ENCODE results near the gene LRP1B. TPM values are rescaled to one million over a fixed set of nuclear protein-coding genes. Genes with fewer than 3 reads are reported as not detected.

LRP1B gene
- total RNA-seq, 1 donor from 2014 or later = 0.89 TPM

DNA sequence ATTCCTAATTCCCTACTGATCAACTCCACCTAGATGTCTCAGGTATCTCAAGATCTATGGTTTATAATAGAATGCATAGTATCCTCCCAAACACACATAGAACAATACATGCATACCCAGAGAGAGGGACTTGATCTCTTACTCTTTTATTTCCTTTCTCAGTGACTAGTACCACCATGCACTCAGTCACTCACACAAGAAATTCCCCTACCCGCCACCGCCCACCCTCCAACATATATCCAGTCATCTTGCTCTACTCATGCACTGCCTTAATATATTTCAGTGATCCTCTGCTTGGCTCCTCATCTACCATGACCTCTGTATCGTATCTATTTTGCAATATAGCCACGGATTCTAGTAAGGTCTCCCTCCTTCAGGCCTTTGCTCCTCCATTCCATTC is 996.9 kb downstream of the LRP1B start:
- DNase-seq (ENCODE audit: low spot score) = no peak

DNA sequence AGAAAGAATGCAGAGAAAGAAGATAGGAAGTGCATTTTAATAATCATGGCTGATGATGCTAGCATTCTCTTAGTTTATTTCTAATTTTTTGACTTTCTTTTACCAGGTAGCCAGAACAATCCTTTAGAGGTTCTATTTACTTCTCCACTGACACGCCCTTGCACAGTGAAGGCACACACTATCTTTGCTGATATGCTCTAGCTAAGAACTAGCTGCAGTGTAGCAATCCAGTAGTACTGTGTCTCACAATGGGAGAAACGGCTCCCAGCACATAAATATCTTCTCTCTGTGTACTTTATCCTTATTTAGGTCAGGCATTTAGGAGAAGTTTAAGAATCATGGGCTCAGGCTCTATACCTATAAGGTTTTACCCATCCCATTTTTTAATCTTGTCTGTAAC is 1005.4 kb downstream of the LRP1B start:
- no peak for DNase-seq (ENCODE audit: low spot score)

DNA sequence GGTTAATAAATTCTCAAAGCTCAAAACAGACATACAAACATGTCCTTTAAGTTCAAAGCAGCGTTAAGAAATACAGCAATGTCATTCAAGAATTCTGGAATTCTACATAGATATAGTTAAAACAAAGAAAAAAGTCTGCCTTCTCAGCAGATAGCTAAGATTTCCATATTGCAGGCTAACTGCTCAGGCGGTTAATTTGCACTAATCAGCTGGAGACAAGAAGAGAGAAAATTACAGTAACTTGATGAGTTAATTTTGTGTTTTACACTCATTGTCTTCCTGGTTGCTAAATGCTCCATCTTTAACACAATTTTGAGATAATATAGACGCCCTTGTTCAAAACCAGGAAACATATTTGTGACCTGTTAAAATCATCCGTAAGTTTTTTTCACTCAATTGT is 1012.0 kb downstream of the LRP1B start:
- no peak for DNase-seq (ENCODE audit: low spot score)

DNA sequence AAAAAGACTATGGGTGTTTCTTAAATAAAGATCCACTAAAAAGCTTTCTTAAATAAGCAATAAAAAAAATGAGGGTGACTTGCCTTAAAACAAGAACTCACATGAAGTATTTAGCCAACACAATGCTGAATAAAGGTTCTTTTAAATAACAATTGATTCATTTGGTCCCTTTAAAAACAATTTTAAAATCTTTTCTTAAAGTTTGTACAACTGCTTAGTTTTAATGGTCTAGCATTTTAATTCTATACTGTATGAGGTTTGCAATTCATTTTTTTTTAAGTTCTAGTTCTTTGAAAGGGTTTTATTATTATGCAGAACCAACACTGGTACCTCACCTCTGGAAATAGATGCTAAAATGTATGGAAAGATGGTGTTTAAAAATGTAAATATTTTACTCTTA is 1017.5 kb downstream of the LRP1B start:
- DNase-seq (ENCODE audit: low spot score) = no peak

DNA sequence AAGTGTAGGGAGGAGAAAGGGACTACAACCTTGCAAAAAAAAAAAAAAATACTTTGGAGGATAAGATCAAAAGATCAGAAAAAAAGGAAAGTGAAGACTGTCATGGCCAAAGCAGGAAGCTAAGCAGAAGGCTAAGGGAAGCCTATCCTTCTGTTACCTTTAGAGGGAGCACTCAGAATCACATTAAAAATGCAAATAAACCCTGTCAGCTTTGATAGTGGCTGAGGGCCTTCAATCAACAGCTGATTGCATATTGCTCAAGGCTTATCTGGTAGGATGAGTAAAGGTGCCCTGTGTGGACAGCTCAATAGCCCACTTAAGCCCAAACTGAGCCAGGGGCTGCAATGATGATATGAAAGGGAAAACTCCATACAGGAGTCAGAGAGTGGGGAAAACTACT is 1021.2 kb downstream of the LRP1B start:
- DNase-seq (ENCODE audit: low spot score) = no peak

DNA sequence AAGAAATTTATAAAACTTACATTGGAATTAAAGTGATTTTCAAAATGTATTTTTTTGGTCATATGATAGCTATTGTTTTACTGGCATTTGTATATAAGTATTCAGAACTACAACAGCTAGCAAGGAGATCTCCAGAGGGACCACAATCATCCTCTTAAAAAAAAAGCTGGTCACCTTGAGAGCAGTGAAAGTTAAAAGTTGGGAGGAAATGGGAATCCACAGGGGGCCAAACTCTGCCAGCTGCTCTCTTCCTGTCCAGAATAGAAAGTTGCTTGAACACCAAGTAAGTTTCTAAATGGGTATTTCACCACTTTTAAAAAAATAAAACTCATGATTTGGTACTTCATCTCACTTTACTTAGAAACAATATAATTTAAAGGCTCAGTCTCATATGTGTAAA is 1025.1 kb downstream of the LRP1B start:
- DNase-seq (ENCODE audit: low spot score) = no peak

DNA sequence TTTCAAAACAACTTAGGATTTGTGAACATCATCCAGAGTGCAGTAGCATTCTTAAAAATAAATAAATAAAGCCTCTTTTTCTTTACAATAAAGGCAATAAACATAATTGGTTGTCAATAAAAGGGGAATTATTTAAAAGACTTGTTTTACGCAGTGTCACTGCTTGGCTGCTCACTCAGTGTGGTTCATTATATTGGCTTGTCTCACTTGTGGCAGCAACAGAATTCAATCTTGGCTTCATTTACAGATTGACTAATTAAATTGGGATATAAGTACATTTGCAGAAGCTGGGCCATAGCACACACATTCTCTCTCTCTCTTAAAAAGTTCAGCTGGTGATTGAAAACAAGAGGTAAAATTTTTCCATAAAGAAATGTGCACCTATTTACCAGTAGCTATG is 1027.6 kb downstream of the LRP1B start:
- DNase-seq (ENCODE audit: low spot score) = no peak

DNA sequence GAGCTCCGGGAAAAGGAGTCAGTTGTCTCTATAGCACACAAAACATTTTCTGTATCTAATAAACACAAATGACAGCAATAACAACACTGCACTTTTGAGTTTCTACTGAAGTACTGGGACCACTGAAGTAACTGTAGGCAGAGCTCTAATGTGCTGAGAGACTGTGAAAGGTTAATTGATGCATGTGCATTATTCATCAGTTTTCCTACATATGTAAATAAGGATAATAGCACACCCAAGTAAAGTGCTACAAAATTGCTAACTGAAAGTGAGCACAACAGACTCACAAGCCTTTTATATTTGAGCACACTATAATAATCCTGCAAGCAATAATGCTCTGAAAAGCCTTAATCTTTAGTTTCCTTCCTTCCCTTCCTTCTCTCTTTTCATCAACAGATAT is 1051.6 kb downstream of the LRP1B start:
- no peak for DNase-seq (ENCODE audit: low spot score)

DNA sequence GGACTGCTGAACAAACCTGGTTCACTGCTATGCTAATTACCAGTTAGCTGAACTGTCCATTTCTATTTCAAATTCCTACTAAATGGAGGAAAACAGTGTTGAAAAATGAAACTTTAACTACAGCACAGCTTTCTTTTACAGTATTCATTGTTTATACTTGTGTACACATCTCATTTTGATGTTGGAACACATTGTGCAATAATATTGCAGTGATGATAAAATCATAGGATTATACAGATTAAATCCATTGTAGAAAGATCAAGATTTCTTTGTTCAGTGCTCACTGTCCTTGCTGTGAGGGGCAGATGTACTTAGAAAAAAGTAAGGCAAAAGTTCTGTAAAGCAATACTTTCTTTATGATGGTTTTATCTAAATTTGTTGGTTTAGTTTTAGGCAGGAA is 1055.1 kb downstream of the LRP1B start:
- no peak for DNase-seq (ENCODE audit: low spot score)

DNA sequence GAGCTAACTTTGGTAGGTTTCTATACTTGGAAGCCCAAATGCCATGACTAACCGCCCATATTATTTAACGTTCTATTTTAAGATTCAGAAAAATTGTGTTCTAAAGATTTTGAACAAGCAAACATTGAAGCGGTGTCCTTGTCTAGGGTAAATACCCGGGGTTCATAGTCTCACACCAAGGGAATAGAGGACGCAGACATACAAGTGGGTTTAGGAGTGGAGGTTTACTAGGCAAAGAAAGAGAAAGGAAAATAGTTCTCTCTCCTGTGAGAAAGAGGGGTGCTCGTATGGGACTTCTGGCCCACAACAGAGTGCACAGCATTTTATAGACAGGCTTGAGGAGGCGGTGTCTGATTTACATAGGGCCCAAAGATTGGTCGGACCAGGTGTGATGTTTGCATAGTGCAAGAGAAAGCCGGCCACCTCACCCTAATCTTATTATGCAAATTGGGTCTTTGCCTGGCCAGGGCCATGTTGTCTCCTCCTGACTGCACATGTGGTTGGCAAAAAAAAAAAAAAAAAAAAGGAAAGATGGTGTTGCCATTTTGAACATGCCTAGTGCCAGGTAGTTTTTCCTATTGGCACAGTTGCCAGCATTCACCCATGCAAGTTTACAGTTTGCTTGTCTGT is 1062.6 kb downstream of the LRP1B start:
- no peak for DNase-seq (ENCODE audit: low spot score)

DNA sequence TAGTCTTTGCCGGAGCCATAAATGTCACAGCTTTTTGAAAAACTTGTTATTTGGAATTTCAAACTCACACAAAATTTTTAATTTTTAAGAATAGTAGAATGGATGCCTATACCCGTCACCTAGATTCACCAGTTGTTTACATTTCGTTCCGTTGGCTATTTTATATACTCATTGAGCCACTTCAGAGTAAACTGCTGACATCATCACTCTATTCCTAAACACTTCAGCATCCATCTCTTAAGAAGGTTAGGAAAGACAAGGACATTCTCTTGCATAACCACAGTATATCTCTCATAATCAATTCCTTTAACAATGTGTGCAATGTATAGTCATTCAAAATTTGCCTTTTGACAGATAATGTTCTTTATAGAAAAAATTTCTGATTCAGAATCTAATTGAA is 1065.8 kb downstream of the LRP1B start:
- no peak for DNase-seq (ENCODE audit: low spot score)

DNA sequence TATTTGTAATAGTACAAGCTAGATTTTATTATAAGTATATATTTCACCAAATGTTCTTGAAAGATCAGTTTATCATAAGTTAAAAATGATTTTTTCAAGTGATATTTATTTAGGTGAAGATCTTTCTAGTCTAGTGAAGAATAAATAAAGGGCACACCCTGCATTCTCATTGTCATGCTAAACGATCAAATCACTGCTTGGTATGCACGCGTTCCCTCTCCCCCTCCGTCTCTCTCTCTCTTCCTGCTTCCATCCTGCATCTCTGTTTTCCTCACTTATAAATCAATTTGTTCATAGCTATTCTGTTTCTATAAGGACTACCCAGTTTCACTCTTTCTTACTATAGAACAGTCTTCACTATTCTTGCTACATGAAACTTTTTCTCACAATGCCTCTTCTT is 1067.4 kb downstream of the LRP1B start:
- DNase-seq (ENCODE audit: low spot score) = no peak

DNA sequence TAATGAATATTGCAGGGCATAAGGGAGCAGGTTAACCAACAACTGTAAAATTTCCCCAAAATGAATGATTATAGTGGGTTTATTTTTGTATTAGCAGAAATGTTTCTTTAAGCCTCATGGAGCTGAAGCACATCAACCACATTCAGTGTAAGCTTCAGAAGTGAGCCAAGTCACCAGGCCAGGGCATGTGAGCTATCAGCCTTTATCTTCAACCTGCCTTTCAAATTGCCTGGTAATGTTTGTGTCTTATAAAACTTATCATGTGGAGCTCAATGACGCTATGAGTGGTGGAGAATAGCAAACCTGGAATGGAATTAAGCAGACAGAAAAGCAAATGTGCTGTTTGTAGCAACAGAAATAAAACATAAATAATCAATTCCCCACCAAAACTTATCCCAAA is 1068.4 kb downstream of the LRP1B start:
- no peak for DNase-seq (ENCODE audit: low spot score)

DNA sequence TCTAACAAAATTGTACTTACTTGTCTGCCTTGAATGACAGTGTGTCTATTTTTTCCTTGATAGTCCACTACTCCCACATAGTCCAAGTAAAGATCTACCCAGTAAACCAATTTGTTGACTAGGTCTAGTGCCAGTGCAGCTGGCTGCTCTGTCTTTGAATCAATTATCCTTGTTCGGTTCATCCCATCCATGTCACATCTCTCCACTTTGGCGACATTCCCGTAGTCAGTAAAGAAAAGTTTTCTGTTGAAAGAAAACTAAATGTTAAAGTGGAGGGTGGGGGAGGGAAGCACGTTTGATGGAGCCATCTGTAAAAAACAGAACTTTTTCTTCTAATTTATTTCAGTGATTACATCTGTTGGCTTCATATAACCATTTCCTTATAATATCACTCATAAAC is 1068.8 kb downstream of the LRP1B start:
- DNase-seq (ENCODE audit: low spot score) = no peak

DNA sequence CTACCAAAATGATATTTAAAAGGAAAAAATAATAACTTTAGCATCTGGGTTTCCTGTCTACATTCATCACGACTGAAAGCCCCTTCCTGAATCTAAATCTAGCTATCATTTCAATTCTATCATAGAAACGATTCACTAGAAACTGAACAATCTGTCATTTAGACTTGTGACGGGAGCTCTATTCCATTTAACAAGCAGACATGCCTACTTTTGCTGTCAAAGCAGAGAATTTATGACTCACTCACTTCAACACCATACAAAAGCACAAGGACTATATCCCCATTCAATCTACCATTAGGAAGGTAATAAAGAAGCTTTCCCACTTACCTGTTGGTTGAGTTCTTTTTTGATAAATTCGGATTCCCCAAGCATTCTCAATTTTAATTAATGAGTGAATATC is 1072.3 kb downstream of the LRP1B start:
- no peak for DNase-seq (ENCODE audit: low spot score)

DNA sequence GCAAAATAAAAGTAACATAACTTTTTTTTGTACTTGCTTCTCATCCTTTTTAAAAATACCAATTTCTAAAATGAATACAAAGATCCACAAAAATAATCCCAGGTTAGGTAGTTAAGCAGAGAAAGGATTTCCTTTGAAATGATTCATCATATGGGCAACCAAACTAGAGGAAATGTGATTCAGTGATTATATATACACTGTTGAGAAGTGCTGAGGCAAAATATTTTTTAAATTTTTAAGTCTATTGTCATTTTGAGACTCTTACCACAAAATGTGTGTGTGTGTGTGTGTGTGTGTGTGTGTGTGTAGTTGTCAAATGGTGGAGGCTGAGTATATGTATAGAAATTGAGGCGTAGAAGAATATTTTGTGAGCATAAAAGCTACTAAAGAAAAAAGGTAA is 1075.3 kb downstream of the LRP1B start:
- no peak for DNase-seq (ENCODE audit: low spot score)

DNA sequence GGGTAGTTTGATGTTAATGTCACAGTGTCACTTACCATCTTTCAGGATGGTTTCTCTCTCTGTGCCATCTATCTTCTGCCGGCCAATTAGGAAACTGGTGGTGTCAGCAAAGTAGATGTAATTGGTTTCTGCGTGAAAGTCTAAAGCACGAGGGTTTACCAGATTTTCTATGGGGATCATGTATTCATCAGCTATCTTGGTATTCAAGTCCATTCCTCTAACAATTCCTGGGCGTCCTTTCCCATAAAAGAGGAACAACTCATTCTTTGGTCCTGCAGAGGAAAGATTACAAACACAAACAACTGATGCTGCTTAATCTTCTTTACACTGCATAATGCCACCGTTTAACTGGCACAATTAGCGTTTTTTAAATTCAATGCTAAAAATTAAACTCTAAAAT is 1081.9 kb downstream of the LRP1B start:
- DNase-seq (ENCODE audit: low spot score) = no peak

DNA sequence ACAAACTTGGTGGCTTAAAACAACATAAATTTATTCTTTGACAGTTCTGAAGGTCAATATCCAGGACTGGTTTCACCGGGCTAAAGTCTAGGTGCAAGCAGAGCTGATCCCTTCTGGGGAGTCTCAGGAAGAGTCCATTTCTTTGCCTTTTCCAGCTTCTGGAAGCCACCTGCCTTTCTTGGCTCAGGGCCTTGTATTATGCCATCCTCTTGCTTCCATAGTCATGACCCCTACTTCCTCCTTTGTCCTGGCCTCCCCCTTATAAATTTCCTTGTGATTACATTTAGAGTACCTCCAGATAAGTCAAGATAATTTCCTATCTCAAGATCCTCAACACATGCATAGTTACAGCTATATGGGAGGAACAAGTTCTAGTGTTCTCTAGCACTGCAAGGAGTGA is 1089.5 kb downstream of the LRP1B start:
- no peak for DNase-seq (ENCODE audit: low spot score)

DNA sequence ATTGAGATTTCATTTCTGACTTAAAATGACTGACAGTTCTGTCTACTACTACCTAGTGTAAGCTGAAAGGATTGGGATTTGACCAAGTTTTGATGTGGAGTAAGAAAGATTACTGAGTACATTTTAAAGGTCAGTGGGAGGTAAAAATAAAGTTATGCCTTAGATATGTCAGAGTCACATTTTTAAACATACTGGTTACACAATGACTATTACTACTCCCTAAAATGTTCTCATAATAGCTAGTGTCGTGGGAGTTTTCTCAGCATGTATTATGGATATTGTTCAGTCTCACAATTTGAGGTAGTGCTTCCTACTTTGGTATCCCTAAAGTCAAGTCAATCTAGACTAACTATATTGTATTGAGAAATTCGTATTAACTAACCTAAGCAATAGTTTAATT is 1092.5 kb downstream of the LRP1B start:
- DNase-seq (ENCODE audit: low spot score) = no peak

DNA sequence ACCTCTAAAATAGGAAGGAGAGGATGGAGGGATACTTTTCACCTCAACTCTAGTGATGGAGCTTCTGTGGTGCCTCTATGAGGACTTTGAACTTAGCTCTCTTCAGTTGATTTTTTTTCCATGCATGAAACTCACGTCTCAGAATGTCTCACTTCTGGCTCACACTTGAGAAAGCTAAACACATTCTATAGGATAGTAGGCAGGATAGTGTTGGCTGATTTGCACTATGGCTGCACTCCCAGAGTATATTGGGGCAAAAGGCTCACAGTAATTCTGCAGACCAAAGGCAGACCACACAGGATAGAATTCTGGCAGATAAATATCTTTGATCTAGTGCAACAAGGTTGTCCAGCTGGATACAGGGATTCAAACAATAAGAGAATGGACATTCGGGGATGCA is 1093.5 kb downstream of the LRP1B start:
- no peak for DNase-seq (ENCODE audit: low spot score)

DNA sequence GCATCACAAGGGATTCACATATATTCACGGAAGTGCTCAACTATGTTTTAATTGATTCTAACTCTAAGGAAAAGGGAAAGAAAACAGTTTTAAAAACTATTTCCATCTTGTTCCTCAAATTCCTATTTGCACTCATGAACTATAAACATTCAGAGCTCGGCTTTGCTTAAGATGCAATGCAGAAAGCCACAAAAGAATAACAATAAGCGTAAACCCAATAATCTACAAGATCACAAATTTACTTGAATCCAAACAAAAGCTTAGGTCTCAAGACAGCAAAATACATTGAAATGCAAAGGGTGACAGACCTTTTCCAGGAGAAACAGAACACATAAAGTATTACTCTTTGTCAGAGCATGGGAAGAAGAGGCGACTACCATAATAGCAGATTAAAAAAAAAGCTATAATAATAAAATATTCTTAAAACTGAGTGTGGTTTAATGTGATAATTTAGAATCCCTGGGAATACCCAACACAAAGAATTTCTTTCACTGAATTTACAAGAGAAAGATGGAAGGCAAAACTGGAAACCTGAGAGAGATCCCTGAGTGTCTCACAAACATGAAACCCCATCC is 1094.9 kb downstream of the LRP1B start:
- DNase-seq (ENCODE audit: low spot score) = no peak

DNA sequence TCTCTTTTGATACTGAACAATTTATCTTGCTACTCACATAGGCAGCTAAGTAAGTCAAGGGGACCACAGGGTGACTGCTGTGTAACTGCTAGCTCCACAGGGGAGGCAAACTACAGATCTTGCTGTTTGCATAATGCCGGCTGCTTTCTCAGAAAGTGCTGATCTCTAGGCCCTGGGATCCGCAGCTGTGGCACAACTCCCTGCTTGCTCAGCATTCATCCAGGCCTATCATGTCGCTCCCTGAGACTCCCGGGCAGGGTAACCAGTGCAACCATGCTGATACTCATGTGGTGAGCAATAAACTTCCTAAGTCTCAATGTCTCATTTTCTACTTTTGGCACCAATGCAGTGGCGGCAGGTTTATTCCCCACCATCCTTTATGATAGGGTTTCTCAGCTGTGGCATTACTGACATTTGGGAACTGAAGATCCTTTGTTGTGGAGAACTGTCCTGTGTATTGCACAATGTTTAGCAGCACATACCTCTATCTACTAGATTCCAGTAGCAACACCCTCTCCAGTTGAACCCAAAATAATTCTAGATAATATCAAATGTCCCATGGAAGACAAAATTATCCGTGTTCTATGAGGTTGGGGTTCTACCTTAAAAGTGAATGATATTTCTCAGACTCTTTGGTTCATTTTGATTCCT is 1101.3 kb downstream of the LRP1B start:
- no peak for DNase-seq (ENCODE audit: low spot score)

DNA sequence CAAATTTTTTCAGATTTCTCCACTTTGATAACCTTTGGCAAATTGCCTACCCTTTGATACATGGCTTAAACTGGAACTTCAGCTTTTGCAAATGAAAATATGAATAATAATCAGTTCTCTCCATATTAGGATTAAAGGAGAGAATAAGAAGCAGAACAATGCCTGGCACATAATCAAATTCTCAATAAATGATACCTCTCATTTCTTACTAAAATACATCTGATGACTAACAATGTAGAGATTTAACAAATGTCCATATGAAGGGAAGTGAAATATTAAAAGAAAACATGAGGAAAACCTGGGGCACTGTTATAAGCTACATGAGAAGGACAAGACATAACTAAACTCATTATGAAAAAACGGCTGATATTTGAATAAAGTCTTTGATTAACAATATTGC is 1103.6 kb downstream of the LRP1B start:
- no peak for DNase-seq (ENCODE audit: low spot score)

DNA sequence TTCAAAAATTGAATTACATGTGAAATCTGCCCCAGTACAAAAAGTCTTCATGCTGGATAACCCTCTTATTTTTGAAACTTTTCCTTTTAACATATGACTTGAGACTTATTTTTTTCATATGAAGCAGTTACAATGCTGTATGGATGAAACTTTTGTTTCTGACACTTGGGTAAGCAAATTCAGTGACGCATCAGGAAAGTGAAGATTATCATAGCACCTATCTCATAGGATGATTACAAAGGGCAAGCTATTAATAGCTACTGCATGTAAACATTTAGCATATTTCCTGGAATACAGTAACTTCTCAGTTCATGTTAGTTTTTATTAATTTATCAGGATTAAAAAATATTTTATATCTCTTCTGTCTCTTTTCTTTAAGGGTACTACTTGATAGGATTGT is 1109.2 kb downstream of the LRP1B start:
- DNase-seq (ENCODE audit: low spot score) = no peak
